ENCODE results near the gene OSBPL1A. TPM values are rescaled to one million over a fixed set of nuclear protein-coding genes. Genes with fewer than 3 reads are reported as not detected.

OSBPL1A gene
- total and polyA plus RNA-seq, 7 donors = 15.2 to 110 (median 71.3) TPM

DNA sequence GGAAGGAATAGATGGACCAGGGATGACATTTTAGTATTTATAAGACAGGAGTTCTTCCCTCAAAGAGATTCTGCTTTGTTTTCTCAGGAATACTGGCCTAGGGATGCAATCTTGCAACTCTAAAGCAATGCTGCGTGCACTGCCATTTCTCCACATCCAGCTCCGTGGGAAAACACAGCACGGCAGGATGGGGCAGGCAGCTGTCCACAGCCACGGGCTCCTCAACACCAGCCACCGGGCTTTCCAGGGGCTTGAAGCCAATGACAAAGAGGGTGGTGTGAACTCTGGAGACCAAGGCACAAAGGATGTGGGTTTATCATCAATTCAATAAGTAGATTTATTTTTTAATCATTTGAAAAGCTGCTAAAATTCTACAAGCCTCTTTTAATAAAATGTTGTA, 209.5 kb downstream of the OSBPL1A start:
- peaks cover 0 to 13% (median 0%) of the 10 kb centered on the region in 4 donors for H3K36me3 ChIP-seq
- peaks cover 0 to 16% (median 2%) of the 10 kb centered on the region in 4 donors for H3K4me1 ChIP-seq
- no peaks in the 10 kb centered on the region for H3K27me3 ChIP-seq
- TF ChIP-seq POLR2A (IDR thresholded peaks at IDR 0.05) (no peak), POLR2AphosphoS5 (IDR thresholded peaks at IDR 0.05) (no peak), EP300 (IDR thresholded peaks at IDR 0.05) (no peak)
- TF ChIP-seq, protein P1, sequence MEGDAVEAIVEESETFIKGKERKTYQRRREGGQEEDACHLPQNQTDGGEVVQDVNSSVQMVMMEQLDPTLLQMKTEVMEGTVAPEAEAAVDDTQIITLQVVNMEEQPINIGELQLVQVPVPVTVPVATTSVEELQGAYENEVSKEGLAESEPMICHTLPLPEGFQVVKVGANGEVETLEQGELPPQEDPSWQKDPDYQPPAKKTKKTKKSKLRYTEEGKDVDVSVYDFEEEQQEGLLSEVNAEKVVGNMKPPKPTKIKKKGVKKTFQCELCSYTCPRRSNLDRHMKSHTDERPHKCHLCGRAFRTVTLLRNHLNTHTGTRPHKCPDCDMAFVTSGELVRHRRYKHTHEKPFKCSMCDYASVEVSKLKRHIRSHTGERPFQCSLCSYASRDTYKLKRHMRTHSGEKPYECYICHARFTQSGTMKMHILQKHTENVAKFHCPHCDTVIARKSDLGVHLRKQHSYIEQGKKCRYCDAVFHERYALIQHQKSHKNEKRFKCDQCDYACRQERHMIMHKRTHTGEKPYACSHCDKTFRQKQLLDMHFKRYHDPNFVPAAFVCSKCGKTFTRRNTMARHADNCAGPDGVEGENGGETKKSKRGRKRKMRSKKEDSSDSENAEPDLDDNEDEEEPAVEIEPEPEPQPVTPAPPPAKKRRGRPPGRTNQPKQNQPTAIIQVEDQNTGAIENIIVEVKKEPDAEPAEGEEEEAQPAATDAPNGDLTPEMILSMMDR (IDR thresholded peaks at IDR 0.05) = no peak
- 89 to 90% methylated on average over 5 of the region's 5 CpGs for WGBS, 2 donors
- no peaks in the 10 kb centered on the region for H3K9me3 ChIP-seq
- DNase-seq = no peak
- H3K4me3 ChIP-seq = no peak overlapping the region
- intact Hi-C loops (cut with DNase I) = no loop called here
- no peak overlapping the region for H3K27ac ChIP-seq

DNA sequence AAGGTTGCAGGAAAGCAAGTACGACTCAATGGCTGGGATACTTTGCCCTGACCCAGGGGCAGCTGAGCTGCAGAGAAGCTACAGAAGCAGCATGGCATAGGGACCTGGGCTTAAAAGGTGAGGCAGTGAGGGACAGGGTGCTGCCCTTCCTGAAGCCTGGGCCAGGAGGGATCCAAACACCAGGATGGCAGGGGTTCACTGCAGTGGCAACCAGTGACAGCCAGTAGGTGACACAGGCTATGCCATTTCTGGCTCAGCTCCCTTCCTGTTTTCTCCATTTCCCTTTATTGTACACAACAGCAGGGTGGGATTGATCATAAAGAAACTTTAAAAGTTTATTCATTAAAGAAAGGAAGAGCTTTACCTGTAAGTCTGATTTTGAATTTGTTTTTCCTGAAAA, 209.9 kb downstream of the OSBPL1A start:
- Histone ChIP-seq H3K9me3 (no peaks in the 10 kb centered on the region), H3K4me3 (no peak overlapping the region), H3K27me3 (no peaks in the 10 kb centered on the region), H3K4me1 (peaks cover 0 to 16% (median 2%) of the 10 kb centered on the region in 4 donors), H3K27ac (no peak overlapping the region), H3K36me3 (peaks cover 0 to 11% (median 0%) of the 10 kb centered on the region in 4 donors)
- TF ChIP-seq POLR2A (IDR thresholded peaks at IDR 0.05) = no peak
- no peak for TF ChIP-seq EP300 (IDR thresholded peaks at IDR 0.05)
- no peak for TF ChIP-seq POLR2AphosphoS5 (IDR thresholded peaks at IDR 0.05)
- TF ChIP-seq, protein P1 (IDR thresholded peaks at IDR 0.05) = no peak
- intact Hi-C loops (cut with DNase I) = no loop called here
- 84 to 91% methylated on average over 1 of the region's 1 CpG for WGBS, 2 donors
- DNase-seq = no peak

DNA sequence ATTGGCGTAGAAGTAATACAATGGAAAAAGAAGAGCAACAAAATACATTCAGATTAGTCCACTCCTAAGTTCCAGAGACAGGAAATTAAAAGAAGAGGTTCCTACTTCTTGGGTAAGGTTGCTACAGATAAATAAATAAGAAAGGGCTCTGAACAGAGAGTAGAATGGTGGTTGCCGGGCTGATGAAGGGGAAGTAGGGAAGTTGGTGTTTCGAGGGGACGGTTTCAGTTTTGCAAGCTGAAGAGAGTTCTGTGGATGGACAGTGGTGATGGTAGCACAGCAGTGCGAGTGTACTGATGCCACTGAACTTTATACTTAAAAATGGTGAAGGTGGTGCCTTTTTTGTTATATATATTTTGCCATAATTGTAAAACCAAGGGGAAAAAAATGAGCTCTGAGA, 210.6 kb downstream of the OSBPL1A start:
- TF ChIP-seq POLR2AphosphoS5 (IDR thresholded peaks at IDR 0.05) = no peak
- TF ChIP-seq, protein P1 (IDR thresholded peaks at IDR 0.05) = no peak
- no peak for TF ChIP-seq EP300 (IDR thresholded peaks at IDR 0.05)
- no peak for TF ChIP-seq POLR2A (IDR thresholded peaks at IDR 0.05)
- peaks cover 0 to 10% (median 0%) of the 10 kb centered on the region in 4 donors for H3K36me3 ChIP-seq
- H3K9me3 ChIP-seq = no peaks in the 10 kb centered on the region
- peaks cover 0 to 16% (median 2%) of the 10 kb centered on the region in 4 donors for H3K4me1 ChIP-seq
- intact Hi-C loops (cut with DNase I) = no loop called here
- H3K27me3 ChIP-seq = no peaks in the 10 kb centered on the region
- no peak for DNase-seq
- H3K4me3 ChIP-seq = no peak overlapping the region
- no peak overlapping the region for H3K27ac ChIP-seq
- WGBS, 2 donors = 71 to 90% methylated on average over 5 of the region's 5 CpGs

DNA sequence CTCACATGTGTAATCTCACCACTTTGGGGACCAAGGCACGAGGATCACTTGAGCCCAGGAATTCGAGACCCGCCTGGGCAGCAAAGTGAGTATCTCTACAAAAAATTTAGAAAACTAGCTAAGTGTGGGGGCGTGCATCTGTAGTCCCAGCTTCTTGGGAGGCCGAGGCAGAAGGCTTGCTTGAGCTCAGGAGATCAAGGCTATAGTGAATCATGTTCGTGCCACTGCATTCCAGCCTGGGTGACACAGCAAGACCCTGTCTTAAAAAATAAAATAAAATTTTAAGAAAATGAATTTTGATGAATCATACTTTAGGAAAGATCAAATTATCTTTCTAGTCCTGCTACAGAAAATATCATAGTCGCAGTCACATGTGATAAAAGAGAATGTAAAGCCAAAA, 211.8 kb downstream of the OSBPL1A start:
- H3K36me3 ChIP-seq = peaks cover 0 to 17% (median 0%) of the 10 kb centered on the region in 4 donors
- no peak overlapping the region for H3K4me3 ChIP-seq
- peaks cover 0 to 16% (median 2%) of the 10 kb centered on the region in 4 donors for H3K4me1 ChIP-seq
- no peak for DNase-seq
- H3K27ac ChIP-seq = no peak overlapping the region
- no peaks in the 10 kb centered on the region for H3K27me3 ChIP-seq
- H3K9me3 ChIP-seq = no peaks in the 10 kb centered on the region
- WGBS, 2 donors = 95 to 97% methylated on average over 7 of the region's 7 CpGs
- intact Hi-C loops (cut with DNase I) = no loop called here
- TF ChIP-seq, protein P1 (IDR thresholded peaks at IDR 0.05) = no peak
- TF ChIP-seq POLR2AphosphoS5 (IDR thresholded peaks at IDR 0.05) (no peak), EP300 (IDR thresholded peaks at IDR 0.05) (no peak)

DNA sequence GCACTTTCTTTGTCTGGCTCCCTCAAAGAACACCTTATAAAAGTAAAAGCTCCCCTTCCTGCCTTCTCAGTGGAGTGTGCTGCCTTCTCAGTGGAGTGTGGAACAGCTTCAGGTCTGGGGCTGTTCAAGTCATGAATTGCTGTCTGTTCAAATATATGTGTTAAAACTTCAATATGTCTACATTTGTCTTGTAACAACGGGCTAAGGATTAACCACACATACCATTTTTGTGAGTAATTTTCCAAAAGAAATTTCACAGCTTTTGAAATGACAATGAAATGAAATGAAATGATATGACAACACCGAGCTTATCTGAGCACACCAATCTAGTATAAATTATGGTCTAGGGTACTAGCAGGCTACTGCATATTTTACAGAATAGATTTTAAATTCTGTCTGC, 215.8 kb downstream of the OSBPL1A start:
- Histone ChIP-seq H3K36me3 (peaks cover 0 to 46% (median 0%) of the 10 kb centered on the region in 4 donors), H3K9me3 (no peaks in the 10 kb centered on the region), H3K27ac (no peak overlapping the region), H3K27me3 (no peaks in the 10 kb centered on the region), H3K4me3 (no peak overlapping the region), H3K4me1 (peaks cover 0 to 4% (median 0%) of the 10 kb centered on the region in 4 donors)
- 81 to 83% methylated on average over 2 of the region's 2 CpGs for WGBS, 2 donors
- no peak for DNase-seq
- no peak for TF ChIP-seq EP300 (IDR thresholded peaks at IDR 0.05)
- TF ChIP-seq, protein P1 (IDR thresholded peaks at IDR 0.05) = no peak
- TF ChIP-seq POLR2A (IDR thresholded peaks at IDR 0.05) = no peak
- intact Hi-C loops (cut with DNase I) = loop anchor here (5.0 kb wide), 1 partner anchor 245 kb away; the partner anchor contains the start of gene IMPACT
